Gastroesophageal sphincter (tissue), 4 donors: Measurements from ENCODE around the gene ATOH7. TPM values are rescaled to one million over a fixed set of nuclear protein-coding genes. Genes with fewer than 3 reads are reported as not detected.
"Not testable (repeated sequence)": the region's sequence is repeated elsewhere in the genome, so short reads cannot be mapped to it uniquely, and the experiment has no call there.

ENCODE experiments used
- ATAC-seq: fragments of 150-250 bp; one replicate; pipeline ENCODE4 v1.9.1; 2016; ENCODE audit warnings: mild to moderate bottlenecking, moderate library complexity
- H3K27ac ChIP-seq, 4 donors: fragments of 200-600 bp; sonication (generic) in 3 of 4; 1 replicate in 3 of 4; 2 replicates in 1 of 4; pipeline ENCODE4 v1.5.1; 2016 to 2019
- H3K27me3 ChIP-seq: fragments of 200-600 bp; sonication (generic); one replicate; pipeline ENCODE4 v1.5.1; 2019
- H3K36me3 ChIP-seq, 2 donors: fragments of 200-600 bp; sonication (generic); one replicate each; pipeline ENCODE4 v1.5.1; 2019; ENCODE audit warnings: control low read depth in 1 of 2
- H3K4me1 ChIP-seq, 3 donors: fragments of 200-600 bp; sonication (generic); 1 replicate in 2 of 3; 2 replicates in 1 of 3; pipeline ENCODE4 v1.5.1; 2016 to 2019; ENCODE audit warnings: control low read depth in 2 of 3
- H3K4me3 ChIP-seq, 2 donors: fragments of 200-600 bp; sonication (generic); one replicate each; pipeline ENCODE4 v1.5.1; 2019; ENCODE audit warnings: mild to moderate bottlenecking in 1 of 2, moderate library complexity in 1 of 2
- H3K9me3 ChIP-seq, 3 donors: fragments of 200-600 bp; sonication (generic); one replicate each; pipeline ENCODE4 v1.5.1; 2017 to 2019; ENCODE audit warnings: control low read depth in 2 of 3
- CTCF ChIP-seq, 4 experiments: fragments of 200-600 bp in 2 of 4; fragments of 450-650 bp in 2 of 4; sonication (generic) in 1 of 4; IDR thresholded peaks; one replicate each; pipeline ENCODE4 v1.5.1; 2017 to 2019; ENCODE audit warnings: antibody characterized with exemption in 4 of 4, mild to moderate bottlenecking in 2 of 4, moderate library complexity in 2 of 4
- EP300 ChIP-seq: sonication (generic); formaldehyde crosslinking; IDR thresholded peaks from one replicate; pipeline ENCODE4 v1.6.1; 2017; ENCODE audit warnings: antibody characterized with exemption, mild to moderate bottlenecking
- POLR2A ChIP-seq, 2 donors: fragments of 450-650 bp; IDR thresholded peaks; one replicate each; pipeline ENCODE4 v1.6.1; 2017; ENCODE audit warnings: antibody characterized with exemption in 2 of 2, mild to moderate bottlenecking in 2 of 2, moderate library complexity in 1 of 2
- POLR2AphosphoS5 ChIP-seq: sonication (generic); formaldehyde crosslinking; IDR thresholded peaks from one replicate; pipeline ENCODE4 v1.6.1; 2017; ENCODE audit warnings: antibody characterized with exemption
- WGBS, 2 donors: methylation state at CpG; one replicate each; pipeline ENCODE4 v1.1.5; 2018; ENCODE audit warnings: low coverage in 1 of 2; 5-methylcytosine and 5-hydroxymethylcytosine counted together
- total RNA-seq, 4 donors: library from RNA; depleted of rRNA; stranded (reverse); fragments of >200 nt; gene quantifications; one replicate each; pipeline ENCODE4 v1.1.0, GENCODE V29; 2016

Gene ATOH7
- total RNA-seq, 4 donors from 2014 or later: 0.35 TPM; not detected in 3

- no peaks in the 10 kb centered on the region for H3K27me3 ChIP-seq
- no peaks in the 10 kb centered on the region for H3K9me3 ChIP-seq
- WGBS, 2 donors: 79 to 100% methylated on average over 2 to 5 of the region's 5 CpGs
- H3K36me3 ChIP-seq: no peaks in the 10 kb centered on the region
- no peaks in the 10 kb centered on the region for H3K4me1 ChIP-seq
- TF ChIP-seq POLR2AphosphoS5: no peak
- TF ChIP-seq CTCF (IDR thresholded peaks at IDR 0.05): no peak
- no peak for TF ChIP-seq POLR2A (IDR thresholded peaks at IDR 0.05)
- no peak for TF ChIP-seq EP300
- ATAC-seq: no peak
- no peak overlapping the region for H3K27ac ChIP-seq
- no peak overlapping the region for H3K4me3 ChIP-seq
These were observed 19.9 kb upstream of the ATOH7 start for GRCh38 chr10:68251625-68252495.

GRCh38 chr10:68251151-68251550 lies 19.2 kb upstream of the ATOH7 start:
- no peaks in the 10 kb centered on the region for H3K9me3 ChIP-seq
- 70 to 85% methylated on average over 2 of the region's 7 CpGs for WGBS, 2 donors
- H3K4me1 ChIP-seq: no peaks in the 10 kb centered on the region

GRCh38 chr10:68249297-68249696 lies 17.4 kb upstream of the ATOH7 start:
- TF ChIP-seq CTCF (IDR thresholded peaks at IDR 0.05) (no peak), POLR2A (IDR thresholded peaks at IDR 0.05) (no peak)
- Histone ChIP-seq H3K4me3 (no peak overlapping the region), H3K9me3 (no peaks in the 10 kb centered on the region), H3K4me1 (no peaks in the 10 kb centered on the region), H3K36me3 (no peaks in the 10 kb centered on the region), H3K27ac (no peak overlapping the region), H3K27me3 (no peaks in the 10 kb centered on the region)
- 77 to 83% methylated on average over 4 of the region's 4 CpGs for WGBS, 2 donors
- ATAC-seq: no peak

More at GRCh38 chr10:68251151-68251550, 19.2 kb upstream of the ATOH7 start:
- Histone ChIP-seq H3K36me3 (no peaks in the 10 kb centered on the region), H3K4me3 (no peak overlapping the region), H3K27ac (no peak overlapping the region), H3K27me3 (no peaks in the 10 kb centered on the region)
- TF ChIP-seq EP300 (no peak), POLR2A (IDR thresholded peaks at IDR 0.05) (no peak), POLR2AphosphoS5 (no peak), CTCF (IDR thresholded peaks at IDR 0.05) (no peak)
- no peak for ATAC-seq

GRCh38 chr10:68247931-68248330 lies 16.0 kb upstream of the ATOH7 start:
- ATAC-seq: no peak
- no peaks in the 10 kb centered on the region for H3K27me3 ChIP-seq
- H3K36me3 ChIP-seq: no peaks in the 10 kb centered on the region
- no peaks in the 10 kb centered on the region for H3K4me1 ChIP-seq
- TF ChIP-seq CTCF (IDR thresholded peaks at IDR 0.05) (no peak), POLR2A (IDR thresholded peaks at IDR 0.05) (no peak), EP300 (no peak), POLR2AphosphoS5 (no peak)
- H3K27ac ChIP-seq: no peak overlapping the region
- no peaks in the 10 kb centered on the region for H3K9me3 ChIP-seq
- H3K4me3 ChIP-seq: no peak overlapping the region
- 64 to 87% methylated on average over 4 to 6 of the region's 6 CpGs for WGBS, 2 donors

GRCh38 chr10:68246397-68246796 lies 14.5 kb upstream of the ATOH7 start:
- H3K4me1 ChIP-seq, H3K36me3 ChIP-seq, ATAC-seq, H3K27ac ChIP-seq, H3K4me3 ChIP-seq, H3K9me3 ChIP-seq, H3K27me3 ChIP-seq: not testable (repeated sequence)
- 98 to 100% methylated on average over 1 to 6 of the region's 7 CpGs for WGBS, 2 donors
